Putamen (tissue), 1 donor: ENCODE data around the gene SLC15A1.
"Not testable (repeated sequence)": the region's sequence is repeated elsewhere in the genome, so short reads cannot be mapped to it uniquely, and the experiment has no call there.

Experiments
- DNase-seq: peaks from one replicate; pipeline ENCODE4 v3.0.0-alpha.2; 2016; ENCODE audit warnings: low spot score

Gene SLC15A1

DNA sequence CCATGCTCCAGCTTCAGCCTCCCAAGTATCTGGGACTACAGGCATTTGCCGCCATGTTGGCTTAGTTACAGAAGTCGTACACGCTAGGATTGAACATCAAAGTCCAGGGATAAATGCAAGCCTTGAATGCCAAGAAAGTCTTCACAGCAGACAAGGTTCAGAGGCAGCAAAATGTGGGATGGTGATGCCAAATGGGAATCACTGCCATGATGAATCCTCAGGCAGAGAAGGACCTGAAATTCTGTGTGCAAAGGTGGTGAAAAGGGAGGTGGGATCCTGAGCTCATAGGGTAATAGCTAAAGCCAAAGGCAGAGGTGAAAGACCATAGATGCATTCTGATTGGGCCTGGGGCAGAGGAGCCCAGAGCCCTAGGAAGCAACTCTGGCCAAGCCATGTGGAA, 96.2 kb downstream of the SLC15A1 start:
- DNase-seq = no peak

DNA sequence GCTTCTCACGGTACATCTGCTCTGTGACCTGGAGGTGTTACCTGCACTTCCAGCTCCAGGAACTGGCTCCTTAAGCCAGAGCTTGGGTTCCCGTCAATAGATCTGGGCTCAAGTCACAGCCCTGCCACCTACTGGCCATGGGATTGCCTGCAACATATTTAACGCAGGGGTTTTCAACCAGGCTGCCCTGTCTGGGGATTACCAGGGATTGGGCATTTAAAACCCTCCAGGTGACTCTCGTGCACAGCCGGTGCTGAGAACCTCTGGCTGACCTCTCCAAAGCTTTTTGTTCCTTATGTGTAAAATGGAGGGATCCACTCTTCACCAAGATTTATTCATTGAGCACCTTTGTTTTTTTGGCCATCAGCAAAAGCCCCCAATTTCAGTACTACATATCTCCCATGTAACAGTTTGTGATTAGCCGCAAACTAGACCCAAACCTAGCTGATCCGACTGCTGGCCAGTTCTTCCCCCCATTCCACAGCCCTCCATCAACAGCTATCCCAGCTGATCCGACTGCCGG, 98.9 kb downstream of the SLC15A1 start:
- DNase-seq = peak; percentile 70

DNA sequence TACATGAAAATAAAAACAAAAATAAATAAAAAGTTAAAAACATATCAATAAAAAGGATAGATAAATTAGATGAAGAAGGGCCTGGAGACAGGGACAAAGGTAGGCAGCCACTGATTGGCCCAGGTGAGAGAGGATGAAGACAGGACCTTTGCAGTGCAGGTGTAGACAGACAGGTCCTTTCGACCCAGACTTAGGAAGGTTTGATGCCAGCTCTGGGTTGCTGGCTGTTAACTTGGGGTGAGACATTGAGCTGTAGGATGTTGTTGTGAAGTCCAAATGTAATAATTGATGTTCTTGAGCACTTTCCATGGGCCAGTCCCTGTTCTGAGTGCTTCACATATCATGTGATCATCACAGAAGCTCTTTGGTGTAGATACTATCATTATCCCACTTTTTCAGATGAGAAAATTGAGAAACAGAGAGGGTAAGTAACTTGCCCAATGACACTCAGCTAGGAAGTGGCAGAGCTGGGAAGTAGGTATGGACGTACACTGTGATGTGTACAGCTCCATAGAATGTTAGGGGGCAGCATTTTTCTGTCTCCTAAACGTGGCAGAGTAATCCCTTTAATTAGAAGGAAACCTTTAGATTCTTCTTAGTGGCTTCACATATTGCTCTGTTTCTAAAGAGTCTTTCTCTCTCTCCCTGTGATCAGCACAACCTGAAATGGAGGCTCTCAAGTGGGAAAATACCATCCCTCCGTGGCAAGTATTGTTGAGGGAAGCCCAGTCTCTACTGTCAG, 99.6 kb downstream of the SLC15A1 start:
- no peak for DNase-seq

DNA sequence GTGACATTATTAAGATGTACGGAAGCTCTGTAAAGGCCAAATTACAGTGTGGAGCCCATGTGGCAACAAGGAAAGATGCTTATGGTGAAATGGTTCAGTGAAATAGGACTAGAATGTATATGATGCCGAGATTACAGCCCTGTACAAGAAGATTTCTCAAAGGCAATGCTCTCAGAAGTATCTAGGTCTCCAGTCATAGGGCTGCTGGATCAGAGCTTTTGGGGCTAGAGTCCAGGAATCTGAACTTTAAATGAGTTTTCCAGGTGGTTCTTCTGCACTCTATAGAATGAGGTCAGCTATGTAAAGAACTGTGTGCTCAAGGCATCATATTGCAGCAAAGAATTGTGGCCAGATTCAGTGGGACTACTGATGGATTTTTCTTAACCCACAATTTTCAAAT, 100.2 kb downstream of the SLC15A1 start:
- no peak for DNase-seq

- no peak for DNase-seq
These were observed 100.7 kb downstream of the SLC15A1 start for GRCh38 chr13:98651744-98652143.

- no peak for DNase-seq
These were observed 101.9 kb downstream of the SLC15A1 start for GRCh38 chr13:98650396-98651107.

DNA sequence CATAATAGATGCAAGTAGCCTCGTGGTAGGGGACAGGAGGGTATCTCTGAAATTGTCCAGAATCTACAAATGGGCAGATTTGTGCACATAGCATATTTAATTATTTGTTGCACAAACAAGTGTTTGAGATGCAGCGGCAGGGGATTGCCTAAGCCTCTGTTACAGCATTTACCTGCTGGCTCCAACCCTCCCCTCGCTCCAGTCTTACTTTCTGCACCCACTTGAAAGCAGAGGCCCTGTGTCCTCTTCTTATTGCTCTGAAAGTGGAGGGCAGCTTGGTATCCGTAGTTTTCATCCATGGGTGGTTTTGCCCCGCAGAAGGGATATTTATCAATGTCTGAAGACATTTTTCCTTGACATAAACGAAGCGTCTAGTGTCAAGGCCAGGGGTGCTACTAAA, 102.6 kb downstream of the SLC15A1 start:
- no peak for DNase-seq

- no peak for DNase-seq
These were observed 103.8 kb downstream of the SLC15A1 start for GRCh38 chr13:98648686-98649085.

- no peak for DNase-seq
These were observed 104.3 kb downstream of the SLC15A1 start for GRCh38 chr13:98648141-98648540.

DNA sequence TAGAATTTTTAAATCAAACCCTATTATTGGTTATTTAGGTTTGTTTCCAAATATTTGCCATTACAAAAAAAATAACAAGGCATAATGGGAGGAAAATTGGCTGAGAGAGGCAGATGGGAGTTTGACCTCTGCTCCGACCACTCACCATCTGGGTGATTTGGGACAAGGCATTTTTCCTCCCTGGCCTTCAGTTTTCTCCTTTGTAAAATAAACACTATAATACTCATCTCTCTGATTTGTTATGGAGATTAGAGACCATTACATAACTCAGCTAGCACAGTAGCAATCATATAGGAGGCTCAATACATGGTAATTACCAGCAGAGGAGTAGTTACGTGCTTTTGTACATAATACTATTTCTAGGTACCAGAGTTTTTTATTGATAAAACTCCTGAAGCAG, 105.4 kb downstream of the SLC15A1 start:
- DNase-seq = no peak

GRCh38 chr13:98643479-98643878, 109.0 kb downstream of the SLC15A1 start:
- DNase-seq = no peak

DNA sequence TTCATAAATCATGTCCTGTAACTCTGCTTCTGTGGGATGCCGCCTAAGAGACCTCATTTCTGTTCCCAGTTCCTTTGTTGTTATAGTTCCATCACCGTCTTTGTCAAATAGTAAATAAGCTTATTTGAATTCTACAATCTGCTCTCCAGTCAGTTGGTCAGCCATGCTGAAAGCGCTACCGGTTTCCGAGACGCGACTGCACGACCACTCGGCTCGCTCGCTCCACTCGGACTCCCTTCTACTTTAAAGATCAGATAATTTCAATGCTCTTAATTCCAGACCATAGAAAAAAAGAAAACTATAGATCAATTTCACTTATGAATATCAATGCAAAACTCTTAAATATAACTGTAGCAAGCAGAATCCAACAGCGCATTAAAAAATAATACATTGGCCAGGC, 111.4 kb downstream of the SLC15A1 start:
- DNase-seq = no peak

- DNase-seq = not testable (repeated sequence)
These were observed 112.7 kb downstream of the SLC15A1 start for GRCh38 chr13:98639785-98640184.

DNA sequence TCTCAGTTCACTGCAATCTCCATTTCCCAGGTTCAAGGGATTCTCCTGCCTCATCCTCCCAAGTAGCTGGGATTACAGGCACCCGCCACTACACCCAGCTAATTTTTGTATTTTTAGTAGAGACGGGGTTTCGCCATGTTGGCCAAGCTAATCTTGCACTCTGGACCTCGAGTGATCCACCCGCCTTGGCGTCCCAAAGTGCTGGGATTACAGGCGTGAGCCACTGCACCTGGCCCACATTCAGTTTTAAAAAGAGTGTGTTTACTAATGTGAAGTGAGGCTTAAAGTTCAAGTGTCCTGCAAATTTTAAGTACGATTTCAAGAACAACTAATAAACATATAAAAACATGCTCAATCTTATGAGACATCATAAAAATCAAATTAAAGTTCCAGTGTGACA, 114.1 kb downstream of the SLC15A1 start:
- DNase-seq = not testable (repeated sequence)
